GM21717 (cell line): ENCODE results near the gene HADH.

ENCODE experiments used
- ATAC-seq: cut with Tn5 transposase; IDR thresholded peaks from one replicate; pipeline ENCODE4 v1.9.1; 2021; ENCODE audit warnings: mild to moderate bottlenecking, moderate library complexity; ENCODE audit not compliant: unreplicated experiment

HADH gene

DNA sequence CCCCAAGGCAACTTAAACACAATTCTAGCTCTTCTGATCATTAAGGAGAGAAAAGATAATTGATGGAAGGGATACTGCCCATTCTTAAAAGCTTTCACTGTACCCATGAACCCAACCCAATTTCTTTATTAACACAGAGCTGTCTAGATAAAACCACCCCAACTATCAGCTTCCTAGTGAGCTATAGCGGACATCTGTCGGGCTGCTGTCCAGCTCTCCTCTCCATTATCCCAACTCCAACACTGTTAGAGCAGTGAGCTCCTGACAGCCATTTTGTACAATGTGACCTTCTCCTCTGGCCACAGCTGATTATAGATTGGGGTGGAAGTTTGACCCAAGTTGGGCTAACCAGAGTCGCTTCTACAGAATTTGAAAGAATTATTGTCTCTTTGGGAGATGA lies 66.1 kb downstream of the HADH start:
- no peak for ATAC-seq

DNA sequence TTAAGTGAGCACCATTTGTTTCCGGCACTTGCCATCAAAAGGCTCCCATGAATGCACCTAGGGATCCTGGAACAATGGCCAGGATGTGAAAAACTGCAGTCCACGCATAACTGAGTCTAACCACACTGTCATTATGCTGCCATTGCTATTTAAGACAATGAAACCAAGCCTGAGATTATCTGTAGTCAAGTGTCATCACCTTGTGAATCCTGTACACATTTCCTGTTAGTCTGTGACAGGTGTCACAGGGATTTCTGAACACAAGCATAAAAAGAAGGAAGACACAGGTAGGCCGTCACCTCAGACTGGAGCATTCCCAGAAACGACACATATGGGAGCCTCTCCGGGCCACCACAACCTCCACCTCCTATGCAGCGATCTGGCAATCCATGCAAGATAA lies 66.7 kb downstream of the HADH start:
- ATAC-seq, result no peak

- no peak for ATAC-seq
These were observed 69.2 kb downstream of the HADH start for GRCh38 chr4:108058685-108059440.

GRCh38 chr4:108060164-108060563 lies 70.5 kb downstream of the HADH start:
- no peak for ATAC-seq

DNA sequence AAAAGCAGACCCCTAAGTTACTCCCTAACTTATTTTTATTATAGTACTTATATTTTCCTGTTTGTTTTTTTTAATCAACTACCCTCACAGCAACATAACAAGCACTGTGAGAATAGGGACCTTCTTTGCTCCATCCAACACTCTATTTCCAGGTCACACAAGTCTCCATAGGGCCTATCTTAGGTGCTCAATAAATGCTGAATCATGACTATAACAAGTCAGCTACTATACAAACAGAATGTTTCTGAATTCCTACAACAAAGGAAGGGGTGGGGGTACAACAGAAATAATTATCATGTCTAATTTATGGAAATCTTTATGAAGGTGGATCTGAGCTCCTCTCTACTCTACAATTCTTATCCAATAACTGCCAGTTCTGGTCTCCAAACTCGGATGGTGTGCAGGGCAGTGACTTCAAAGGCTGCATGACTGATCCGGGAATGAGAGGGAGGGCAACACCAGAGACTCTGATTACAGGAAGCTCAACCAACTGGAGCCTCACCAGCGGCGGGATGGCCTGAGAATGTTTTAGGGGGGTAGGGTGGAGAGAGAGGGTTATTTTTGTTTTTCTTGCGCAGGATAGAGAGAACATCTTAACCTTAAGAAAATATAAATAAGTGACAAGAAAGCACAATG lies 71.1 kb downstream of the HADH start:
- no peak for ATAC-seq

DNA sequence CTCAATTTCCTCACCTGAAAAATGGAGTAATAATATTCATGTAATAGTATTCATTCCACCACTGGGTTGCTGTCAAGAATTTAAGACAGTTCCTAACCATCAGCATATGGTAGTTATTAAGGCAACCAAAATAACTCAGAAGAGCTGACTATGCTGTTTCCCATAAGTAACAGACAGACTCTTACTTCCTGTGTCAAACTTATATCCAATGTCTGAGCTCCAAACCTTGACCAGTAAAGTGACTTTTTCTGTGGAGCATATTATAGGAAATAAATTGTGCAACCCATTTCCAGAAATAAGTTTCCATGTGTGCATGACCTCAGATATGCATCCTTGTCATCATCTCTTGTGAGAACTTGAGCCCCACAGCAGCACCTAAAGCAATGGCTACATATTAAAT lies 78.8 kb downstream of the HADH start:
- ATAC-seq, result no peak

DNA sequence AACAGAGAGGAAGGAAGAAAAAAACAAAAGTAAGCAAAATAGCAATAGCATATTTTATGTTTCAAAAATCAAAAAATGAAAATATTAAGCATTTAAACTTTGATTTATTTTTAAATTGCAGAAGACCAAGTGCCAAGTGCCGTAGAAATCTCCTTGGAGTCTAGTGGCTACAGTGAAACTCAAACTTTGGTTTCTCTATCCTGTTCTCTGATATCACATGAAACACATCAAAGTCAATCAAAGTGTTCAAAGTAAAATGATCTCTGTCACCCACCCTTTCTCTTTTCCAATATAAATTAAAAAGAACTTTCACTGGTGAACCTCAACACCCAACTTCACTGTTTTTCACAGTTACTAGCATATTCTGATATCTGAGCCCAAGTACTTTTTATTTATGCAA lies 81.1 kb downstream of the HADH start:
- ATAC-seq, result no peak

GRCh38 chr4:108072300-108072699 lies 82.6 kb downstream of the HADH start:
- no peak for ATAC-seq

DNA sequence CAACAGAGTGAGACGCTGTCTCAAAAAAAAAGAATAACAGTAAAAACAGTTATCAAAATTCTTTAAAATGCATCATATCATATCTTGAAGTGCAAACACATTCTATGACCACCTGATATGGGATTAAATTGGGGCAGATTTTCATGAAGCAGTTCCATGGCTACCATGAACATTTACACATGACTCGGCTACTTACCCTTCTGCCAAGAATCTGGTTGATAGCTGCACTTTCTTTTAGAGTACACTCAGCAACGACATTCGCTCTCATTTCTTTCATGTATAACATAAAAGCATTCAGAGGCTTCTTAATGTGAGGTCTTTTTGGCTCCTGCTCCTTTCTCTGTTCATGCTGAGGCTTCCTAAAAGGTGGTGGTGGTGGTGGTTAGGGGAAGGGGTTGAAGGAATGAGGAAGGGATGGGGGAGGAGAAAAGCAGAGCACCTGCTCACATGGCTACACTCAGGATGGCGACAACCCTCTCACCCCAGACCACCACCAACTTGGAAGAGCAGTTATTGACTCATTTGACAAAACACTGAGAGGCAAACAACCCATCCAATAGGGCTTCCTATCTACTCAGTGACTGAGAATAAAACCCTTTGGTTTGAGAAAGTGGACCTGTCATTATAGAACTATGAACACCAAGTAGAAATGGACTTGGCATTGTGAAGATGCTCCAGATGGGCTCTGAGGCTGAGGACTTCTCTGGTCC lies 88.5 kb downstream of the HADH start:
- ATAC-seq, result no peak

DNA sequence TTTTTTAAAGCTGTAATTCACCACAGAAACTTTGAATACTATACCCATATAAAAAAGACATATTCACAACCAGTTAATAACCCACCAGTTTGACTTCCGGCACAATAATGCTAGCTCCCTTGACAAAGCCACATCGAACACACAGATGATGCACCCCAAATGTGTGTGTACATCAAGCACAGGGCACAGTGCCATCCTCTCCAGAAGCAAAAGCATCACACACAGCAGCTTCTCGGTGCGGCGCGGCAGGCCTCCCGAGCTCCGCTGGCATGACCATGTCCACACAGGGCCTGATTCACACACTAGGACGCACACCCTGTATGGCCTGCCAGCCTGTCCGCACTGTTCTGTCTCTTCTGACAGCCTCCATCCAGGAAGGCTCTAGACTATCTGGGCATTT lies 91.1 kb downstream of the HADH start:
- ATAC-seq, result no peak

DNA sequence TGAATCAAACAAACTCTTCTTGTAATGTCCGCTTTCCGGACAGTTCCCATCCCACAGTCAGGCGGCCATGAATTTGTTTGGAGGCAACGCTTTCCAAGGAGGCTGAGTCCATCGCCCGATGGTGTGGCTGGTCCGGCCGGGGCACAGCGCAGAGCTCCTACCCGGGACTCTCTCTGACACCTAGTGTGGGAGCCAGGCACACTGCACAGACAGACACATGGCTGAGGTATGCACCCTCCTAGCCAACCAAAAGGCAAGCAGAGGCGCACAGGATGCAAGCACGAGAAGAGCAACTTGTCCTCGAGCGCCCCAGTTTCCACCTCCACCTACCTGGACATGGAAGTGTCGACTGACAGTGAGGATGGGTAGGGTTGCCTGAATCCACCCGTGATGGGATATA lies 91.6 kb downstream of the HADH start:
- no peak for ATAC-seq
